Transverse colon (tissue), 4 donors: Measurements from ENCODE around the gene LYPD1. TPM values are rescaled to one million over a fixed set of nuclear protein-coding genes. Genes with fewer than 3 reads are reported as not detected.

ENCODE experiments used
- DNase-seq: peaks from one replicate; pipeline ENCODE4 v3.0.0-alpha.2; 2019
- H3K27ac ChIP-seq, 4 donors: fragments of 200-600 bp; sonication (generic); 2 replicates each; pipeline ENCODE4 v1.5.1; 2016 to 2018; ENCODE audit warnings: inconsistent platforms in 4 of 4
- H3K27me3 ChIP-seq: fragments of 200-600 bp; sonication (generic); 2 replicates; pipeline ENCODE4 v1.5.1; 2017; ENCODE audit warnings: inconsistent platforms
- H3K36me3 ChIP-seq, 4 donors: fragments of 200-600 bp; sonication (generic); 2 replicates each; pipeline ENCODE4 v1.5.1; 2017 to 2019; ENCODE audit warnings: inconsistent platforms in 4 of 4
- H3K4me1 ChIP-seq, 4 donors: fragments of 200-600 bp; sonication (generic); 2 replicates each; pipeline ENCODE4 v1.5.1; 2017 to 2020; ENCODE audit warnings: inconsistent platforms in 4 of 4
- H3K4me3 ChIP-seq, 4 donors: fragments of 200-600 bp; sonication (generic); 1 replicate in 1 of 4; 2 replicates in 3 of 4; pipeline versions ENCODE4 v1.5.1 to v1.6.1; 2017 to 2019; ENCODE audit warnings: inconsistent platforms in 4 of 4
- H3K9me3 ChIP-seq, 2 donors: fragments of 200-600 bp; sonication (generic); 2 replicates each; pipeline ENCODE4 v1.5.1; 2017 to 2019; ENCODE audit warnings: inconsistent platforms in 2 of 2
- CTCF ChIP-seq, 5 experiments: fragments of 200-600 bp in 3 of 5; fragments of 450-650 bp in 2 of 5; sonication (generic) in 3 of 5; IDR thresholded peaks; 1 replicate in 2 of 5; 2 replicates in 3 of 5; pipeline ENCODE4 v1.5.1; 2016 to 2017; ENCODE audit warnings: antibody characterized with exemption in 5 of 5, inconsistent platforms in 3 of 5, mild to moderate bottlenecking in 2 of 5, moderate library complexity in 1 of 5
- EP300 ChIP-seq: sonication (generic); formaldehyde crosslinking; IDR thresholded peaks from one replicate; pipeline ENCODE4 v1.6.1; 2017; ENCODE audit warnings: antibody characterized with exemption, low read depth
- POLR2A ChIP-seq: fragments of 450-650 bp; IDR thresholded peaks from one replicate; pipeline ENCODE4 v1.6.1; 2016; ENCODE audit warnings: antibody characterized with exemption, mild to moderate bottlenecking, moderate library complexity
- POLR2AphosphoS5 ChIP-seq, 3 donors: sonication (generic); formaldehyde crosslinking; IDR thresholded peaks; one replicate each; pipeline ENCODE4 v1.6.1; 2016; ENCODE audit warnings: antibody characterized with exemption in 3 of 3
- WGBS, 2 donors: methylation state at CpG; one replicate each; pipeline ENCODE4 v1.1.5; 2018; ENCODE audit warnings: low coverage in 1 of 2; 5-methylcytosine and 5-hydroxymethylcytosine counted together
- in situ Hi-C, 4 donors: fragments of 200-750 bp; cut with MboI; loops; one replicate each; pipeline versions ENCODE4 v1.15.0 to v1.15.1; 2017; ENCODE audit warnings: low sequenced_read_pairs in 3 of 4, low pct_ligation_motif_present in 1 of 4, low pct_unique_long_range_greater_than_20kb in 1 of 4
- intact Hi-C: fragments of 100-400 bp; cut with DNase I; formaldehyde crosslinking; loops from one replicate; pipeline ENCODE4 v1.15.1; 2023; ENCODE audit warnings: low total_unique reads
- total RNA-seq, 4 donors: library from RNA; depleted of rRNA; stranded (reverse); fragments of >200 nt; gene quantifications; one replicate each; pipeline ENCODE4 v1.1.0, GENCODE V29; 2016

LYPD1 gene
- total RNA-seq, 4 donors from 2014 or later: 0.27 to 3.6 (median 0.32) TPM; not detected in 1

- in situ Hi-C loops (no loop called here), intact Hi-C loops (loop anchor here (2.0 kb wide), 1 partner anchor 247 kb away; no protein-coding TSS in a partner anchor)
- TF ChIP-seq CTCF (IDR thresholded peaks at IDR 0.05): no peak
- no peak for TF ChIP-seq POLR2A
- TF ChIP-seq EP300: no peak
- no peak for TF ChIP-seq POLR2AphosphoS5 (IDR thresholded peaks at IDR 0.05)
- Histone ChIP-seq H3K4me1 (no peaks in the 10 kb centered on the region), H3K27ac (no peak overlapping the region), H3K27me3 (no peaks in the 10 kb centered on the region), H3K36me3 (no peaks in the 10 kb centered on the region), H3K9me3 (no peaks in the 10 kb centered on the region), H3K4me3 (no peak overlapping the region)
- WGBS, 2 donors: 73 to 79% methylated on average over 9 to 14 of the region's 14 CpGs
- no peak for DNase-seq
Measured at GRCh38 chr2:132605236-132606180, 64.5 kb downstream of the LYPD1 start.

- Histone ChIP-seq H3K36me3 (no peaks in the 10 kb centered on the region), H3K27ac (no peak overlapping the region), H3K27me3 (no peaks in the 10 kb centered on the region), H3K4me3 (no peak overlapping the region), H3K4me1 (no peaks in the 10 kb centered on the region), H3K9me3 (no peaks in the 10 kb centered on the region)
- in situ Hi-C loops (no loop called here), intact Hi-C loops (no loop called here)
- 88 to 100% methylated on average over 1 of the region's 1 CpG for WGBS, 2 donors
- TF ChIP-seq EP300: no peak
- DNase-seq: no peak
Measured at GRCh38 chr2:132604561-132604960, 65.4 kb downstream of the LYPD1 start.

GRCh38 chr2:132599556-132599955 lies 70.4 kb downstream of the LYPD1 start:
- H3K27ac ChIP-seq: no peak overlapping the region
- in situ Hi-C loops: no loop called here
- H3K27me3 ChIP-seq: no peaks in the 10 kb centered on the region
- no peak for TF ChIP-seq EP300
- no peak for TF ChIP-seq CTCF (IDR thresholded peaks at IDR 0.05)
- no peak for TF ChIP-seq POLR2AphosphoS5 (IDR thresholded peaks at IDR 0.05)
- no peak for TF ChIP-seq POLR2A
- intact Hi-C loops: no loop called here
- no peaks in the 10 kb centered on the region for H3K36me3 ChIP-seq
- 94 to 96% methylated on average over 4 of the region's 4 CpGs for WGBS, 2 donors
- no peak overlapping the region for H3K4me3 ChIP-seq
- no peaks in the 10 kb centered on the region for H3K9me3 ChIP-seq
- no peak for DNase-seq
- no peaks in the 10 kb centered on the region for H3K4me1 ChIP-seq

GRCh38 chr2:132598536-132598935 lies 71.5 kb downstream of the LYPD1 start:
- in situ Hi-C loops: no loop called here
- WGBS, 2 donors: 71 to 75% methylated on average over 2 to 3 of the region's 3 CpGs

More at GRCh38 chr2:132598536-132598935, 71.5 kb downstream of the LYPD1 start:
- Histone ChIP-seq H3K36me3 (no peaks in the 10 kb centered on the region), H3K27me3 (no peaks in the 10 kb centered on the region), H3K4me1 (no peaks in the 10 kb centered on the region), H3K9me3 (no peaks in the 10 kb centered on the region), H3K27ac (no peak overlapping the region), H3K4me3 (no peak overlapping the region)
- intact Hi-C loops: no loop called here
- no peak for DNase-seq
- TF ChIP-seq CTCF (IDR thresholded peaks at IDR 0.05): no peak
- TF ChIP-seq POLR2AphosphoS5 (IDR thresholded peaks at IDR 0.05): no peak
- TF ChIP-seq EP300: no peak
- no peak for TF ChIP-seq POLR2A
